Measurements from ENCODE around the gene TMIGD2.
"Not testable (repeated sequence)": the region's sequence is repeated elsewhere in the genome, so short reads cannot be mapped to it uniquely, and the experiment has no call there.

TMIGD2 gene

GRCh38 chr19:4301590-4302242, 473 bp downstream of the TMIGD2 start:
- ATAC-seq (replicated peaks; ENCODE audit: extremely low read depth, poor library complexity, severe bottlenecking): no peak
- no peak overlapping the region for H3K27ac Mint-ChIP-seq (ENCODE audit: low read depth)
- H3K4me3 Mint-ChIP-seq: peak overlapping the region; percentile 42
- H3K27me3 Mint-ChIP-seq: peaks cover 40% of the 10 kb centered on the region
- no peak for DNase-seq (ENCODE audit: low spot score in 2 of 2)
- peaks cover 6% of the 10 kb centered on the region for H3K36me3 Mint-ChIP-seq (ENCODE audit: insufficient read depth)
- H3K4me1 Mint-ChIP-seq: peaks cover 12% of the 10 kb centered on the region
- no peaks in the 10 kb centered on the region for H3K9me3 Mint-ChIP-seq

DNA sequence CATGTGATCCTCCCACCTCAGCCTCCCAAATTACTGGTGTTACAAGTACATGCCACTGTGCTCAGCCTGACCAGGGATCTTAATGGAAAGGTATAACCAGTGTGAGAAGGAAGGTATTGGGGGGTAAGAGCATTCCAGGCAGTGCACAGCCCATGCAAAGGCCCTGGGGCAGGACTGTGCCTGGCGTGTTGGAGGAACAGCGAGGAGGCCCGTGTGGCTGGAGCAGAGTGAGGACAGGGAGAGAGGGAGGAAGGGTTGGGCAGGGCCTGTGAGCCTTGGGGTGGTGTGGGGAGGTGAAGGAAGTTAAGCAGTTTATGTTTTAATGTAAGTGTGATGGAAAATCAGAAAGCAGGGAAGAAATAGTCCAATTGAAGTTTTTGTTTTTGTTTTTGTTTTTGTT, 1.6 kb downstream of the TMIGD2 start:
- H3K4me1 Mint-ChIP-seq: peaks cover 12% of the 10 kb centered on the region
- no peak for ATAC-seq (replicated peaks; ENCODE audit: extremely low read depth, poor library complexity, severe bottlenecking)
- H3K36me3 Mint-ChIP-seq (ENCODE audit: insufficient read depth): peaks cover 6% of the 10 kb centered on the region
- H3K4me3 Mint-ChIP-seq: no peak overlapping the region
- H3K27me3 Mint-ChIP-seq: peaks cover 29% of the 10 kb centered on the region
- no peak for DNase-seq (ENCODE audit: low spot score in 2 of 2)
- no peak overlapping the region for H3K27ac Mint-ChIP-seq (ENCODE audit: low read depth)
- H3K9me3 Mint-ChIP-seq: no peaks in the 10 kb centered on the region

GRCh38 chr19:4298810-4299550, 3.2 kb downstream of the TMIGD2 start:
- H3K27me3 Mint-ChIP-seq: peaks cover 18% of the 10 kb centered on the region
- no peak overlapping the region for H3K4me3 Mint-ChIP-seq
- peaks cover 5% of the 10 kb centered on the region for H3K36me3 Mint-ChIP-seq (ENCODE audit: insufficient read depth)
- ATAC-seq (replicated peaks; ENCODE audit: extremely low read depth, poor library complexity, severe bottlenecking): no peak
- no peak for DNase-seq (ENCODE audit: low spot score in 2 of 2)
- H3K4me1 Mint-ChIP-seq: peaks cover 3% of the 10 kb centered on the region
- no peaks in the 10 kb centered on the region for H3K9me3 Mint-ChIP-seq
- no peak overlapping the region for H3K27ac Mint-ChIP-seq (ENCODE audit: low read depth)

GRCh38 chr19:4297901-4298809, 4.0 kb downstream of the TMIGD2 start:
- Mint-ChIP-seq H3K4me1 (no peaks in the 10 kb centered on the region), H3K27me3 (peaks cover 13% of the 10 kb centered on the region), H3K36me3 (ENCODE audit: insufficient read depth) (peaks cover 4% of the 10 kb centered on the region), H3K27ac (ENCODE audit: low read depth) (no peak overlapping the region), H3K9me3 (no peaks in the 10 kb centered on the region), H3K4me3 (no peak overlapping the region)
- DNase-seq (ENCODE audit: low spot score in 2 of 2) (no peak), ATAC-seq (replicated peaks; ENCODE audit: extremely low read depth, poor library complexity, severe bottlenecking) (no peak)

GRCh38 chr19:4295972-4296771, 6.0 kb downstream of the TMIGD2 start:
- Mint-ChIP-seq H3K27me3 (peaks cover under 1% of the 10 kb centered on the region), H3K36me3 (ENCODE audit: insufficient read depth) (no peaks in the 10 kb centered on the region), H3K4me3 (no peak overlapping the region), H3K9me3 (no peaks in the 10 kb centered on the region), H3K4me1 (no peaks in the 10 kb centered on the region), H3K27ac (ENCODE audit: low read depth) (no peak overlapping the region)
- no peak for ATAC-seq (replicated peaks; ENCODE audit: extremely low read depth, poor library complexity, severe bottlenecking)
- DNase-seq (ENCODE audit: low spot score in 2 of 2): no peak

- DNase-seq (ENCODE audit: low spot score in 2 of 2): no peak
- ATAC-seq (replicated peaks; ENCODE audit: extremely low read depth, poor library complexity, severe bottlenecking): no peak
- no peaks in the 10 kb centered on the region for H3K9me3 Mint-ChIP-seq
- no peak overlapping the region for H3K4me3 Mint-ChIP-seq
- H3K27me3 Mint-ChIP-seq: no peaks in the 10 kb centered on the region
- no peaks in the 10 kb centered on the region for H3K4me1 Mint-ChIP-seq
- no peak overlapping the region for H3K27ac Mint-ChIP-seq (ENCODE audit: low read depth)
- no peaks in the 10 kb centered on the region for H3K36me3 Mint-ChIP-seq (ENCODE audit: insufficient read depth)
These were observed 7.8 kb downstream of the TMIGD2 start for GRCh38 chr19:4294389-4294788.

GRCh38 chr19:4292515-4292914, 9.7 kb downstream of the TMIGD2 start:
- DNase-seq (ENCODE audit: low spot score in 2 of 2): no peak
- no peak overlapping the region for H3K27ac Mint-ChIP-seq (ENCODE audit: low read depth)
- no peaks in the 10 kb centered on the region for H3K36me3 Mint-ChIP-seq (ENCODE audit: insufficient read depth)
- no peaks in the 10 kb centered on the region for H3K9me3 Mint-ChIP-seq
- no peak for ATAC-seq (replicated peaks; ENCODE audit: extremely low read depth, poor library complexity, severe bottlenecking)
- no peak overlapping the region for H3K4me3 Mint-ChIP-seq
- H3K4me1 Mint-ChIP-seq: no peaks in the 10 kb centered on the region
- H3K27me3 Mint-ChIP-seq: no peaks in the 10 kb centered on the region

- Mint-ChIP-seq H3K27me3 (no peaks in the 10 kb centered on the region), H3K36me3 (ENCODE audit: insufficient read depth) (no peaks in the 10 kb centered on the region), H3K4me1 (no peaks in the 10 kb centered on the region), H3K9me3 (no peaks in the 10 kb centered on the region), H3K4me3 (no peak overlapping the region), H3K27ac (ENCODE audit: low read depth) (no peak overlapping the region)
- ATAC-seq (replicated peaks; ENCODE audit: extremely low read depth, poor library complexity, severe bottlenecking) (no peak), DNase-seq (ENCODE audit: low spot score in 2 of 2) (no peak)
These were observed 10.9 kb downstream of the TMIGD2 start for GRCh38 chr19:4291184-4291732.

DNA sequence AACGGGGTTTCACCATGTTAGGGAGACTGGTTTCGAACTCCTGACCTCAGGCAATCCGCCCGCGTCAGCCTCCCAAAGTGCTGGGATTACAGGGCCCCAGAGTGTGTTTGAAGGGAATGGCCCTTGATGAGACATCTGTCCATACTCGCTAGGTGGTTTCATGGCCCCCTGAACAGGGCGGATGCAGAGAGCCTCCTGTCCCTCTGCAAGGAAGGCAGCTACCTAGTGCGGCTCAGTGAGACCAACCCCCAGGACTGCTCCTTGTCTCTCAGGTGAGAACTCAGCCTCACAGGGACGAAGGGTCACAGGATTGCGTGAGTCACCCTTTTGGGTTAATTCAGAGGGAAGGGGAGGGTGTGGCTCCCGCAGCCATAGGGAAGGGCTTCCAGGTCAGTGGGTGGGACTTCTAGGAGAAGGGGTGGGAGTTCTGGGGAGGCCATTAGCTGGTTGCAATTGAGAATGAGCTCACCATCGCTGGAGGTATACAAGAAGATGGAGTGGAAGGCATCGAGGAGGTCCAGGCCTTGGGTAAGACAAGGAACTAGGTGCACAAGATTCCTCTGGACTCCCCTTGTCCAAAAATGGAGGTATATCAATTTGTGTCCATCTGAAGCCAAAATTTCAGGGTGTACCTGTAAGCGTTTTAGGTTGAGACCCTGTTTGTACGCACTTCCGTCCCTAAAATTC, 14.0 kb downstream of the TMIGD2 start:
- Mint-ChIP-seq H3K27me3 (no peaks in the 10 kb centered on the region), H3K27ac (ENCODE audit: low read depth) (no peak overlapping the region), H3K4me1 (no peaks in the 10 kb centered on the region), H3K4me3 (no peak overlapping the region), H3K36me3 (ENCODE audit: insufficient read depth) (no peaks in the 10 kb centered on the region), H3K9me3 (no peaks in the 10 kb centered on the region)
- DNase-seq (ENCODE audit: low spot score in 2 of 2) (no peak), ATAC-seq (replicated peaks; ENCODE audit: extremely low read depth, poor library complexity, severe bottlenecking) (no peak)

- not testable (repeated sequence) for ATAC-seq (replicated peaks; ENCODE audit: extremely low read depth, poor library complexity, severe bottlenecking); H3K4me1 Mint-ChIP-seq; DNase-seq (ENCODE audit: low spot score in 2 of 2); H3K9me3 Mint-ChIP-seq; H3K4me3 Mint-ChIP-seq; H3K36me3 Mint-ChIP-seq (ENCODE audit: insufficient read depth); H3K27ac Mint-ChIP-seq (ENCODE audit: low read depth)
- peaks cover 16% of the 10 kb centered on the region for H3K27me3 Mint-ChIP-seq
These were observed 16.0 kb downstream of the TMIGD2 start for GRCh38 chr19:4286141-4286540.

DNA sequence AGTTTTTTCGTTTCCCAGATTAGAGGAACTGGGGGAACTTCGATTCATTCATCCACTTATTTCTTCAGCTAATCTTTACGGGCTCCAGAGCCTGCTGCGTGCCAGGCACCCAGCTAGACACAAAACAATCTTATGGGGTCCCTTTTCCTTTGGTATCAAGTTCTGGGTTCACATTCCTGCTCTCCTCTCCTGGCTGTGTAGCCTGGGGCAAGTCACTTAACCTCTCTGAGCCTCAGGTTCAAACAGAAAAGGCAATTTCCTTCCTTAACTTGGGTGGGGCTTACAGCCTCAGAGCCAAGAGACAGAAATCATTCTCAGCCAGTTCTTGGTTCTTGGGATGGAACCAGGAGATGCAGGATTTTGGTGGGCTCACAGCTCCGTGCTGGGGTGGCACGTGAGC, 17.2 kb downstream of the TMIGD2 start:
- Mint-ChIP-seq H3K27ac (ENCODE audit: low read depth) (no peak overlapping the region), H3K27me3 (peaks cover 25% of the 10 kb centered on the region), H3K9me3 (no peaks in the 10 kb centered on the region), H3K36me3 (ENCODE audit: insufficient read depth) (peaks cover 2% of the 10 kb centered on the region), H3K4me1 (peaks cover under 1% of the 10 kb centered on the region), H3K4me3 (no peak overlapping the region)
- DNase-seq (ENCODE audit: low spot score in 2 of 2) (no peak), ATAC-seq (replicated peaks; ENCODE audit: extremely low read depth, poor library complexity, severe bottlenecking) (no peak)

All from central memory CD8-positive, alpha-beta T cell (primary cell).